Right lobe of liver (tissue), 6 donors: Measurements from ENCODE around the gene COL27A1. TPM values are rescaled to one million over a fixed set of nuclear protein-coding genes. Genes with fewer than 3 reads are reported as not detected.

ENCODE experiments used
- ATAC-seq, 4 donors: fragments of 200-7000 bp; cut with Tn5 transposase; one replicate each; pipeline ENCODE4 v1.9.1; 2020; ENCODE audit warnings: mild to moderate bottlenecking in 4 of 4, moderate library complexity in 4 of 4
- DNase-seq, 3 donors: peaks; one replicate each; pipeline ENCODE4 v3.0.0-alpha.2; 2020
- H3K27ac ChIP-seq, 3 donors: fragments of 200-600 bp; one replicate each; pipeline ENCODE4 v1.8.0; 2022
- H3K27me3 ChIP-seq, 2 donors: fragments of 200-600 bp; one replicate each; pipeline ENCODE4 v1.8.0; 2022
- H3K36me3 ChIP-seq, 4 donors: fragments of 200-600 bp; sonication (generic) in 1 of 4; one replicate each; pipeline versions ENCODE4 v1.5.1 to v1.8.0; 2017 to 2022; ENCODE audit warnings: control low read depth in 1 of 4
- H3K4me1 ChIP-seq, 4 donors: fragments of 200-600 bp; sonication (generic) in 1 of 4; one replicate each; pipeline versions ENCODE4 v1.5.1 to v1.8.0; 2017 to 2022; ENCODE audit warnings: control low read depth in 1 of 4
- H3K4me3 ChIP-seq, 3 donors: fragments of 200-600 bp; one replicate each; pipeline ENCODE4 v1.8.0; 2022
- H3K9me3 ChIP-seq, 4 donors: fragments of 200-600 bp; sonication (generic) in 1 of 4; one replicate each; pipeline versions ENCODE4 v1.5.1 to v1.8.0; 2017 to 2022; ENCODE audit warnings: control low read depth in 1 of 4
- CTCF ChIP-seq, 4 donors: fragments of 200-600 bp in 3 of 4; fragments of 450-650 bp in 1 of 4; IDR thresholded peaks; one replicate each; pipeline versions ENCODE4 v1.5.1 to v1.8.0; 2016 to 2022; ENCODE audit warnings: antibody characterized with exemption in 4 of 4, mild to moderate bottlenecking in 2 of 4
- POLR2A ChIP-seq: fragments of 450-650 bp; IDR thresholded peaks from one replicate; pipeline ENCODE4 v1.6.1; 2017; ENCODE audit warnings: antibody characterized with exemption, mild to moderate bottlenecking
- WGBS: methylation state at CpG from one replicate; pipeline ENCODE4 v1.1.6; 2018; ENCODE audit warnings: low coverage, low lambda C conversion rate; ENCODE audit not compliant: insufficient coverage; ENCODE audit errors: missing lambda C conversion rate; 5-methylcytosine and 5-hydroxymethylcytosine counted together
- intact Hi-C, 2 donors: fragments of 100-400 bp; cut with DNase I; formaldehyde crosslinking; loops; one replicate each; pipeline versions ENCODE4 v1.11.2 to v1.14.1; 2022
- total RNA-seq, 6 experiments: library from RNA; depleted of rRNA in 2 of 6; stranded (reverse); fragments of >200 nt in 2 of 6; fragmentation: NEBNext Ultra II Directional in 3 of 6; extraction: Animal tissue kit (Norgen Biotek cat#: 25700) in 3 of 6; gene quantifications; one replicate each; pipeline versions ENCODE4 v1.1.0 to v1.2.4, GENCODE V29; 2016 to 2023
- donor health status: DM: no; HTN: yes; CAD: no.
- donor health status: DM: no; HTN: no; CAD: no.
- donor health status: DM: no; HTN: no; CAD: no.
- donor health status: DM: no; HTN: yes; CAD: no.
- donor health status: DM: no; HTN: yes; CAD: no.

COL27A1 gene
- total RNA-seq, 6 experiments from 2014 or later, result 11.8 to 51.9 (median 29.3) TPM

GRCh38 chr9:114158482-114159130 lies 3.3 kb downstream of the COL27A1 start:
- no peak for DNase-seq
- ATAC-seq, result no peak
- TF ChIP-seq POLR2A (no peak), CTCF (IDR thresholded peaks at IDR 0.05) (no peak)
- intact Hi-C loops, result loop anchor here (5.0 to 10.0 kb wide), 2 partner anchors 86 to 144 kb away; no protein-coding TSS in a partner anchor
- no peaks in the 10 kb centered on the region for H3K27me3 ChIP-seq
- peaks cover 0 to 48% (median 14%) of the 10 kb centered on the region in 4 donors for H3K4me1 ChIP-seq
- no peaks in the 10 kb centered on the region for H3K36me3 ChIP-seq
- no peaks in the 10 kb centered on the region for H3K9me3 ChIP-seq
- no peak overlapping the region for H3K4me3 ChIP-seq
- 63% methylated on average over 4 of the region's 10 CpGs for WGBS
- H3K27ac ChIP-seq, result no peak overlapping the region

- no peaks in the 10 kb centered on the region for H3K9me3 ChIP-seq
- intact Hi-C loops, result loop anchor here (5.0 to 10.0 kb wide), 2 partner anchors 85 to 143 kb away; no protein-coding TSS in a partner anchor
- no peak overlapping the region for H3K4me3 ChIP-seq
- H3K27me3 ChIP-seq, result no peaks in the 10 kb centered on the region
- H3K27ac ChIP-seq, result no peak overlapping the region
- H3K36me3 ChIP-seq, result no peaks in the 10 kb centered on the region
- TF ChIP-seq CTCF (IDR thresholded peaks at IDR 0.05), result no peak
- TF ChIP-seq POLR2A, result no peak
- DNase-seq (no peak), ATAC-seq (peak in 1 of 4 donors; percentile 10)
- 0% methylated on average over 3 of the region's 3 CpGs for WGBS
- H3K4me1 ChIP-seq, result peaks cover 0 to 46% (median 16%) of the 10 kb centered on the region in 4 donors
Measured at GRCh38 chr9:114159691-114160090, 4.4 kb downstream of the COL27A1 start.

DNA sequence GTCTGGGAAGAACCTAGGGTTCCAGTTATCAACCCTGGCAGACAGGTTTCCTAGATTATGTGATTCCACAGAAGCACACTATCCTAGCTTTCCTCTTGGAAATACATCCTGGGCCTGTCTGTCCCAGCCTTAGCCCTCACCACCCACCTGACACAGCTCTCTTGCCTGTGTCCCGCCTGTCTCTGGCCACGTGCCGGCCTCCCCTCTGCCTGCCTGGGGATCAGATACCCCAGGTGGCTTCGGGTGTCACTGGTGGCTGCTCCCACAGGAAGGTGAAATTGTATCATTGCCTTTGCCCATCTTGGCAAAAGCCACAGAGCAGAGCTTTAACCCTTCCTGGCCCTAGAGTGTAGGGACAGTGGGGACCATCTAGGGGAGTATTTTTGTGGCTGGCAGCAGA lies 6.2 kb downstream of the COL27A1 start:
- WGBS, result 0% methylated on average over 1 of the region's 4 CpGs
- Histone ChIP-seq H3K27me3 (no peaks in the 10 kb centered on the region), H3K4me3 (no peak overlapping the region), H3K27ac (peak overlapping the region in 2 of 3 donors; percentile 1 to 76), H3K36me3 (no peaks in the 10 kb centered on the region), H3K9me3 (no peaks in the 10 kb centered on the region), H3K4me1 (peaks cover 0 to 41% (median 14%) of the 10 kb centered on the region in 4 donors)
- TF ChIP-seq POLR2A (no peak), CTCF (IDR thresholded peaks at IDR 0.05) (no peak)
- ATAC-seq (no peak), DNase-seq (no peak)
- intact Hi-C loops, result no loop called here

GRCh38 chr9:114163517-114163951 lies 8.2 kb downstream of the COL27A1 start:
- ATAC-seq, result peak; percentile 90 to 95 (median 94)

More at GRCh38 chr9:114163517-114163951, 8.2 kb downstream of the COL27A1 start:
- peak overlapping the region; percentile 65 to 83 (median 76) for H3K27ac ChIP-seq
- WGBS, result 18% methylated on average over 5 of the region's 13 CpGs
- no peaks in the 10 kb centered on the region for H3K27me3 ChIP-seq
- H3K4me3 ChIP-seq, result peak overlapping the region in 2 of 3 donors; percentile 20 to 21
- peaks cover 0 to 40% (median 14%) of the 10 kb centered on the region in 4 donors for H3K4me1 ChIP-seq
- H3K36me3 ChIP-seq, result no peaks in the 10 kb centered on the region
- TF ChIP-seq CTCF (IDR thresholded peaks at IDR 0.05), result no peak
- TF ChIP-seq POLR2A, result peak; percentile 38
- H3K9me3 ChIP-seq, result no peaks in the 10 kb centered on the region
- peak; percentile 89 to 94 (median 93) for DNase-seq
- intact Hi-C loops, result no loop called here
